Activated naive CD8-positive, alpha-beta T cell treated with anti-CD3 and anti-CD28 coated beads for 36 hours (primary cell): ENCODE results near the gene UTP18. TPM values are rescaled to one million over a fixed set of nuclear protein-coding genes. Genes with fewer than 3 reads are reported as not detected.

Experiments used
- DNase-seq: peaks from one replicate; pipeline ENCODE4 v3.0.0; 2021
- H3K27ac Mint-ChIP-seq: one replicate; pipeline ENCODE4 v1.8.0; 2022; ENCODE audit warnings: mild to moderate bottlenecking, moderate library complexity, mixed read lengths
- H3K27me3 Mint-ChIP-seq: one replicate; pipeline ENCODE4 v1.8.0; 2022; ENCODE audit warnings: mild to moderate bottlenecking, mixed read lengths
- H3K36me3 Mint-ChIP-seq: one replicate; pipeline ENCODE4 v1.8.0; 2021; ENCODE audit warnings: mild to moderate bottlenecking, mixed read lengths
- H3K4me1 Mint-ChIP-seq: one replicate; pipeline ENCODE4 v1.8.0; 2021; ENCODE audit warnings: mixed read lengths
- H3K4me3 Mint-ChIP-seq: one replicate; pipeline ENCODE4 v1.8.0; 2022; ENCODE audit warnings: mild to moderate bottlenecking, moderate library complexity, mixed read lengths
- H3K9me3 Mint-ChIP-seq: one replicate; pipeline ENCODE4 v1.8.0; 2022; ENCODE audit warnings: mixed read lengths
- total RNA-seq, 2 experiments: library from RNA; stranded (reverse); gene quantifications; one replicate each; pipeline ENCODE4 v1.2.3, GENCODE V29; 2021

UTP18 gene
- total RNA-seq, 2 experiments from 2014 or later, result 74.6 to 77.8 TPM

GRCh38 chr17:51341457-51341856 lies 81.1 kb downstream of the UTP18 start:
- peaks cover 5% of the 10 kb centered on the region for H3K27me3 Mint-ChIP-seq
- H3K27ac Mint-ChIP-seq, result no peak overlapping the region
- H3K4me1 Mint-ChIP-seq, result no peaks in the 10 kb centered on the region
- DNase-seq, result no peak
- H3K9me3 Mint-ChIP-seq, result no peaks in the 10 kb centered on the region
- H3K4me3 Mint-ChIP-seq, result no peak overlapping the region
- no peaks in the 10 kb centered on the region for H3K36me3 Mint-ChIP-seq

GRCh38 chr17:51342257-51342656 lies 81.9 kb downstream of the UTP18 start:
- no peak overlapping the region for H3K27ac Mint-ChIP-seq
- peaks cover 5% of the 10 kb centered on the region for H3K27me3 Mint-ChIP-seq
- H3K9me3 Mint-ChIP-seq, result no peaks in the 10 kb centered on the region
- H3K4me3 Mint-ChIP-seq, result no peak overlapping the region
- DNase-seq, result no peak
- H3K4me1 Mint-ChIP-seq, result no peaks in the 10 kb centered on the region
- H3K36me3 Mint-ChIP-seq, result no peaks in the 10 kb centered on the region

- Mint-ChIP-seq H3K4me3 (no peak overlapping the region), H3K4me1 (no peaks in the 10 kb centered on the region), H3K27ac (no peak overlapping the region), H3K27me3 (no peaks in the 10 kb centered on the region), H3K9me3 (no peaks in the 10 kb centered on the region), H3K36me3 (no peaks in the 10 kb centered on the region)
- no peak for DNase-seq
These were observed 84.2 kb downstream of the UTP18 start for GRCh38 chr17:51344532-51344931.

- Mint-ChIP-seq H3K27ac (no peak overlapping the region), H3K27me3 (peaks cover 7% of the 10 kb centered on the region), H3K9me3 (no peaks in the 10 kb centered on the region), H3K4me1 (no peaks in the 10 kb centered on the region), H3K36me3 (no peaks in the 10 kb centered on the region), H3K4me3 (no peak overlapping the region)
- no peak for DNase-seq
These were observed 86.1 kb downstream of the UTP18 start for GRCh38 chr17:51346218-51346982.

Other genes with a start within 250 kb of the UTP18 start
- 10 to 100 TPM; 27.4 to 30.2 TPM for gene SPAG9, start 139.7 kb upstream of the UTP18 start, total RNA-seq
- gene NME1, start 107.0 kb upstream of the UTP18 start, total RNA-seq, result 100 to 1,000 TPM; 409 to 418 TPM
- 100 to 1,000 TPM; 983 to 986 TPM for gene NME2, start 94.1 kb upstream of the UTP18 start, total RNA-seq
- gene MBTD1, start 497 bp upstream of the UTP18 start, total RNA-seq, result 1 to 10 TPM; 7.6 to 8.1 TPM